22Rv1 (cell line): ENCODE data around the gene RTKN2.

Experiments
- ZFX ChIP-seq: fragments of 450-650 bp; IDR thresholded peaks from 2 replicates; pipeline ENCODE4 v1.6.1; 2017; ENCODE audit warnings: antibody characterized with exemption, borderline replicate concordance
- TF ChIP-seq, protein P1 (sequence below): fragments of 450-650 bp; IDR thresholded peaks from 2 replicates; pipeline ENCODE4 v1.5.1; 2017; ENCODE audit warnings: mild to moderate bottlenecking

DNA sequence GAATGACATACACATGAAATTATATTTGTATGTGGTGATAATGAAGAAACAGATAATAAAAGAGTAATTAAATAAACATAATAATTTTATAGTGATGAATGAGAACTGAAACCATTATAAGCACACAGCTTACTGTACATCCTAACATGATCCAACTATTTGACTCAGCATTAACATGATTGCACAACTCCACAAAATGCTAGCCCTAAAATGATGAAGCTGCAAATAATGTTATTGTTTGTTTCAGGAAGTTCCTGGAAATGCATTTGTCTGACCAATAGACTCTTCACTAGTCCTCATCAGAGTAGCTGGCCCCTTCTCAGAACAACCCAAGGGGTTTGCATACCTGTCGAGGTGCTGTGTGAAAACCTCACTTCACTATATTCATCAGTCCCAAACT is 115.5 kb downstream of the RTKN2 start:
- TF ChIP-seq, protein P1, sequence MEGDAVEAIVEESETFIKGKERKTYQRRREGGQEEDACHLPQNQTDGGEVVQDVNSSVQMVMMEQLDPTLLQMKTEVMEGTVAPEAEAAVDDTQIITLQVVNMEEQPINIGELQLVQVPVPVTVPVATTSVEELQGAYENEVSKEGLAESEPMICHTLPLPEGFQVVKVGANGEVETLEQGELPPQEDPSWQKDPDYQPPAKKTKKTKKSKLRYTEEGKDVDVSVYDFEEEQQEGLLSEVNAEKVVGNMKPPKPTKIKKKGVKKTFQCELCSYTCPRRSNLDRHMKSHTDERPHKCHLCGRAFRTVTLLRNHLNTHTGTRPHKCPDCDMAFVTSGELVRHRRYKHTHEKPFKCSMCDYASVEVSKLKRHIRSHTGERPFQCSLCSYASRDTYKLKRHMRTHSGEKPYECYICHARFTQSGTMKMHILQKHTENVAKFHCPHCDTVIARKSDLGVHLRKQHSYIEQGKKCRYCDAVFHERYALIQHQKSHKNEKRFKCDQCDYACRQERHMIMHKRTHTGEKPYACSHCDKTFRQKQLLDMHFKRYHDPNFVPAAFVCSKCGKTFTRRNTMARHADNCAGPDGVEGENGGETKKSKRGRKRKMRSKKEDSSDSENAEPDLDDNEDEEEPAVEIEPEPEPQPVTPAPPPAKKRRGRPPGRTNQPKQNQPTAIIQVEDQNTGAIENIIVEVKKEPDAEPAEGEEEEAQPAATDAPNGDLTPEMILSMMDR: no peak
- no peak for TF ChIP-seq ZFX
